ENCODE measurements around the gene TRIM71.
"Not testable (repeated sequence)": the region's sequence is repeated elsewhere in the genome, so short reads cannot be mapped to it uniquely, and the experiment has no call there.

Gene TRIM71

GRCh38 chr3:32817558-32818228, at the start of gene TRIM71:
Gene TRIM71, plus strand, starts transcription at chr3:32817997. Its CDS starts 84 bp downstream, at chr3:32818081.
- DNase-seq (ENCODE audit: low read depth in 2 of 3, low spot score in 2 of 3), result no peak

- no peak for DNase-seq (ENCODE audit: low read depth in 2 of 3, low spot score in 2 of 3)
Observed at GRCh38 chr3:32778389-32778788, 39.4 kb upstream of the TRIM71 start.

DNA sequence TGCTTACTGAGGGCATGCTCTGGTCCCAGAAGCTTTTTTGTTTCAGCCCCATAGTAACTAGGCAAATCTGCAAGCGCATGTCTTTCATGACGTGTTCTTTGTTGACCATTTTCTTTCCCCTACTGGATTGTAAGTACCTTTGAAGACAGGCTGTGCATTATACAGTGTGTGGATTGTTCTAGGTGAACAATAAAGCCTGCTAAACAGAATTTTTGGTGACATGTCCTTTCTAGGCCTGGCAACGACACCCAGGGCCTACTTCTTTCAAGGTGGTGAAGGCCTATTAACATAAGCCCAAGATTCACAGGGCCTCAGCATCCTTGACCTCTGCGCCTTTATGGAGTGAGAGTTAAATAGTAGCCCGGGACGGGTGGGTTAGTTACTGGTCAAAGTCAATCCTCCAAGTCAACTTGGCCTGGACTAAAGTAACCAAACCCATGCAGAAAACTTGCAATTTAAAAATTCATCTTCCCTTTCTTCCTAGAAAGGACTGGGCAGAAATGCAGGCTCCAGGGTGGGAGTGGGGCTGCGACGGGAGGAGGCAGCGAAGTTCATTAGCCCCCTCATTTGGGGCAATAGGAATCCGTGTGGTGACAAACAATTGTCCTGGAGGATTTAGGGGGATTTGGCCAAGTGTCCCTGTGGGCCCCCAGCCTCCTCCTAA, 37.6 kb upstream of the TRIM71 start:
- DNase-seq (ENCODE audit: low read depth in 2 of 3, low spot score in 2 of 3), result no peak

DNA sequence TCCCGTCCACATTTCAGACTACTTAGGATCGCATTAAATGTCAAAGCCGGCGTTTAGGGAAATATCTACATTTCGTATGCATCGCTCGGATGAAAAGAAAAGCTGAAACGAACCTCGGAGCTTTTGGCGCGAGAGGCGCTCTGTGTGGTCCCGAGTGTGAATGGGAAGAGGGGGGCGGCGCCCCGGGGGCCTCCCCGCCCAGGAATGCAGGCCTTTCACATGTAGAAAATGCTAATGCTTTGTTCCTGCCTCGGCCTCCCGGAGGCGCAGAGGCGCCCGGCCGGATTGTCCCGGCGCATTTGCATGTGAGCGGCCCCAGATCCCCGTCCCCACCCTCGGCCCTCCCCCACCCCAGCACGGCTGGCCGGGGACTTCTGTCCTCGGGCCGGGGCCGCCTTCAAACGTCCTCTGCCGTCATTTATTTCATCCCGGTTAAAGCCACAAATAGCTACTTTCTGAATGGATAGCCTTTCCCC, 37.0 kb upstream of the TRIM71 start:
- DNase-seq (ENCODE audit: low read depth in 2 of 3, low spot score in 2 of 3), result peak in 1 of 3 experiments; percentile 4

DNA sequence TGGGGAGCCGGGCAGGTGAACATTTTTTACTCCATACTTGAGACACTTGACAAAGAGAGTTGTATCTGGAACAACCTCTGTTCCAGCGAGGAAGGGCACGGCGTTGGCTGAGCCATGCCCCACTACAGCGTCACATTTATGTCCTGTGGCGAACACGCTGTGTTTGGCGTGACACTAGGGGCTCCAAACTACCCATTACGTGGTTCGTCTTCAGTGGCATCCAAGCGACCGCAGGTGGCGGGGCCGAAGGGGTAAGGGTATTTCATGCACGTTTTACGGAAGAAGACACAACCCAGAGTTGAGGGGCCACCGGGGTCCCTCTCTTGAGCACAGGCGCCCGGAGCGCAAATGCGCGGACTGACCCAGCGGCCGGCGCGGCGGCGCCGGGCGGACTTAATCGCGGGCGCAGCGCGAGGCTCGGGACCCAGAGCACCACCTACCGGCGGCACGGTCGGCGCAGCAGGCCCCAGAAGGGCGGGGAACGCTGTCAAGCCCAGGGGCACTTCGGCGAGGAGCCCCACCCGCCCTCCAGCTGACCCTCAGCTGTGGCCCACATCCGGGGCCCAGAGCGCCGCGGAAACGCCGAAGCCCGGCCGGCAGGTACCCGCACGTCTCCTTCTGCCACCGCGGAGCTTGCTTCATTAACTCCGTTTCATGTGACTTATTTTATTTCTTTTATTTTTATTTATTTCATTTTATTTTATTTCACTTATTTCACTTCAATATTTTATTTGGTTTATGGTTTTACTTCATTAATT, 36.4 kb upstream of the TRIM71 start:
- DNase-seq (ENCODE audit: low read depth in 2 of 3, low spot score in 2 of 3), result peak; percentile 52 to 64 (median 60)

- DNase-seq (ENCODE audit: low read depth in 2 of 3, low spot score in 2 of 3), result not testable (repeated sequence)
Observed at GRCh38 chr3:32781969-32782270, 35.9 kb upstream of the TRIM71 start.

DNA sequence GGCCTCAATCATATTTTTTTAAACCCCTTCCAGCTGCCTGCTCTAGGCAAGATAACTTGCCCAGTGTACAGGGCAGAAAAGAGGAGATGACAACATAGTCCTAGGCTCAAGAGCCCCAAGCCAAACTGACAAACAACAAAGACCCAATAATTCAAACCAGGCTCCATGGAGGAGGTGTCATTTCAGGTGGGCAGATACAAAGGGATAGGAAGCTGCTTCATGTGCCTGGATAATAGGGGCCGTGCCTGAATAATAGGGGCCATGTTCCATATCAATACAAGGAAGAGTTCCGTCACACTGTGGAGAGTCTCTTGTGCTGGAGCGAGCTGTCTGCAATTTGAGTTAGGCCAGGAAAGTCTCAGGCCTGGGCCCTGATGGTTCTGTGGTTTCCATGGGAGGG, 35.4 kb upstream of the TRIM71 start:
- DNase-seq (ENCODE audit: low read depth in 2 of 3, low spot score in 2 of 3), result no peak

- DNase-seq (ENCODE audit: low read depth in 2 of 3, low spot score in 2 of 3), result no peak
Observed at GRCh38 chr3:32791833-32792232, 26.0 kb upstream of the TRIM71 start.

GRCh38 chr3:32794487-32795308, 23.1 kb upstream of the TRIM71 start:
- DNase-seq (ENCODE audit: low read depth in 2 of 3, low spot score in 2 of 3), result no peak

- DNase-seq (ENCODE audit: low read depth in 2 of 3, low spot score in 2 of 3), result not testable (repeated sequence)
Observed at GRCh38 chr3:32796384-32796950, 21.3 kb upstream of the TRIM71 start.

DNA sequence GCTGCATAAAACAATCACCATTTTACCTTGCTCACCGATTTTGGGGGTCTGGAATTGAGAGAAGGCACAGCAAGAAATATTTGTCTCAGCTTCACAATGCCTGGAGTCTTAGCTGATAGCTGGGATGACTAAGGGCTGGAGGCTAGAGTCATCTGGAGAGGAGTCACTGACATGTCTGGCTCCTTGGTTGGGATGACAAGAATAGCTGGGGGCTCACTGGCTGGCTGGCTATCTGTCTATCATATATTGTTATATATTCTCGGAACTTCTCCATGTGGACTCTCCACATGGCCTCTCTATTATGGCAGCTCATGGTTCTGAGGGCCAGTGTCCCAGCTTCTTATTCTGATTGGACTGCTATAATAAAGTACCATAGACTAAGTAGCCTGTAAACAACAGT, 20.0 kb upstream of the TRIM71 start:
- DNase-seq (ENCODE audit: low read depth in 2 of 3, low spot score in 2 of 3), result no peak

DNA sequence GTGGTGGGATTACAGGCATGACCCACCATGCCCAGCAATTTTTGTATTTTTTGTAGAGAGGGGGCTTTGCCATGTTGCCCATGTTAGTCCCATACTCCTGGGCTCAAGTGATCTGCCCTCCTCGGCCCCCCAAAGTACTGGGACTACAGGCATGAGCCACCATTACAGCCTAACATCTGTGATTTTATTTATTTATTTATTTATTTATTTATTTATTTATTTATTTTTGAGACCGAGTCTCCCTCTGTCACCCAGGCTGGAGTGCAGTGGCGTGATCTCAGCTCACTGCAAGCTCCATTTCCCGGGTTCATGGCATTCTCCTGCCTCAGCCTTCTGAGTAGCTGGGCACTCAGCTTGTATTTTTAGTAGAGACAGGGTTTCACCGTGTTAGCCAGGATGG, 16.4 kb upstream of the TRIM71 start:
- not testable (repeated sequence) for DNase-seq (ENCODE audit: low read depth in 2 of 3, low spot score in 2 of 3)

DNA sequence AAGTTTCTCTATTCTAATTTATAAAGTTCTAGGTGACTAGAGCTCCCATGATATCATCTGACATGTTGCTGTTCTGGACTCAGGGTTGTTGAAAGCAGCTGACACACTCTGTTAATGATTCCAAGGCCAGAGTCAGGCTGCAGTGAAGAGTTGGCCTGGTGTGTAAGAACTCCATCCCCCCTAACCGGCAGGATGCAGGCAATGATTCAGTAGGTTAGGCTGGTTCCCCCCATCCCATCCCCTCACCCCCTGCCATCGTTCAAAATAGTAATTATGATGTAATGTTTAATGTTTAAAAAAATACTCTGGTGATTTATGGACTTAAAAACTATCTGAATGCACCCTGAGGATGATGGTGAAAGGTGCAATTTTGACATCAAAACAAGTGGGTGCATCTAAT, 4.6 kb upstream of the TRIM71 start:
- DNase-seq (ENCODE audit: low read depth in 2 of 3, low spot score in 2 of 3), result no peak

- DNase-seq (ENCODE audit: low read depth in 2 of 3, low spot score in 2 of 3), result no peak
Observed at GRCh38 chr3:32814361-32814760, 3.4 kb upstream of the TRIM71 start.

- no peak for DNase-seq (ENCODE audit: low read depth in 2 of 3, low spot score in 2 of 3)
Observed at GRCh38 chr3:32815841-32816438, 1.9 kb upstream of the TRIM71 start.

DNA sequence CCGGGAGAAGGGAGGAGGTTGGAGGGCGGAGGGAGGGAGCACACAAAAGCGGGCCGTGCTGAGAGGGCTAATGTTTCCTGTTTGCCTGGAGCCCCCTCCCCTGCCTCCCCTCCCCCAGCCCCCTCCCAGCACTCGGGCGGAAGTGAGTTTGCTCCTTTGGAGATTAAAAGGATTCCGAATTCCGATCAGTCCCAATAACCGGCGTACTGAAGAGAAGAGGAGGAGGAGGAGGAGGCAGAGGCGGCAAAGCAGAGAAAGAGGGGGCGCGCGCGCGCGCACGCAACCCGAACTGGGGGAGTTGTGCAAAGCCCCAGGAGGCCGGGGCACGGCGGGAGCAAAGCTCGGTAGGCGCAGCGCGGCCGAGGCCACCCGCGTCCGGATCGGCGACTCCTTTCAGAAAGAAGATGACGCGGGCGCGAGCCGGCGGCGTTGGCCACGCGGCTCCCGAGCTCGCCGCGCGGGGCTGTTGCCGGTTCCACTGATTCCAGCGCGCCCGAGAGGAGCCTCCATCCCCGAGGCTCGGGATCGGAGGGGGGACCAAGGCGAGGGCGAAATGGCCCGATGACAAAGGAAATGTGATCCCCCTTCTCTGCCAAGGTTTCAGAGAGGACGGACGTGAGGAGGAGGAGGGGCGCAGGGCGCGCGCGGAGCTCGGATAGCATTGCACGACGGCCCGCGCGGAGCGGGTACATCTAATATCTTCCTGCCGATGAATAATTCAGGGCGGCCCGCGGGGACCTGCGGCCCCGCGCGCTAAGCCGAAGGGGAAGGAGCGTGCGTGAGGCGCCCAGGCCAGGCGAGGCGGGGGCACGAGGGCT, 1.1 kb upstream of the TRIM71 start:
- DNase-seq (ENCODE audit: low read depth in 2 of 3, low spot score in 2 of 3), result no peak

DNA sequence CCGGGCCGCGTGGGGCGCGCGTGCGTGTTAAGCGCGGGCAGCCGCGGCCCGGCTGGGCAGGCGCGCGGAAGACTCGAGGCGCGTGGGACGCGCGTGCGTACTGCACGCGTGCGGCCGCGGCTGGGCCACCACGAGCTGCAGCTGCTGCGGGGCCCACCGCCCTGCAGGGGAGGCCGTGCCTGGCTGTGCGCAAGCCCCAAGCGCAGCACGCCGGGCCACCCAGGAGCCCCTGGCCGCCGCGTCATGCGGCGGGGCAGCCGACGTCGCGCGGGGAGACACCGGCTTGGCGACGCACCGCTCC, 590 bp upstream of the TRIM71 start:
- no peak for DNase-seq (ENCODE audit: low read depth in 2 of 3, low spot score in 2 of 3)

- DNase-seq (ENCODE audit: low read depth in 2 of 3, low spot score in 2 of 3), result no peak
Observed at GRCh38 chr3:32818229-32818969, 602 bp downstream of the TRIM71 start.

DNA sequence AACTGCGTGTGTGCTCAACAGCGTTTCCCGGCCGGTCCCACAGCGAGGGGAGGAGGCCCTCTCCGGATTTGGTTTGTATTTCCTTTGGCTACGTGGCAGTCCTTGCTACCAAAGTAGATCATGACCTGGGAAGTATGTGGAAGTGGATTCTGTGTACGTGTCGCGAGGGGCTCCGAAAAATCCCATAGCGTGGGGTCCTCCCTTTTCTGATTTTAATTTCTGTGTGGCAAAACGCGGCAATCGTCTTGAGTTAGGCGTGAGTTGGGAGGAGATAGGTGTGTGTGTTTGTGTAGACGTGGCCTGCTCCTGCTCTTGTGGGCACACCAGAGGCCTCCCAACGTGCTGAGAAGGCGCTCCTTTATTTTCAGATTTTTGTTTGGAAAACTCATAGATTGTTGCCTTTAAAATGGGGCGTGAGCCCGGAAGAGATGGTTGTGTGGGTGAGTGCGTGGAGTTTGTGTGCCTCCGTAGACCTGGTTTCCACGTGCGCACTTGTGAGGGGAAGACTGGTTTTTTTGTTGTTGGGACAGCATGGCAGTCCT, 1.2 kb downstream of the TRIM71 start:
- no peak for DNase-seq (ENCODE audit: low read depth in 2 of 3, low spot score in 2 of 3)
